Activated T-cell treated with anti-CD3 and anti-CD28 coated beads, Interleukin-2, amount 50 U/mL, for 24 hours (primary cell): ENCODE measurements around the gene JPH3.
A peak's percentile ranks its signal among the peaks of the same experiment; 100 is the strongest.

Experiments
- DNase-seq: peaks from one replicate; pipeline ENCODE4 v3.0.0-alpha.2; 2020
- H3K27ac Mint-ChIP-seq: 2 replicates; pipeline ENCODE4 v1.8.0; 2020; ENCODE audit warnings: mild to moderate bottlenecking, mixed read lengths
- H3K27me3 Mint-ChIP-seq: 2 replicates; pipeline ENCODE4 v1.8.0; 2020; ENCODE audit warnings: mixed read lengths
- H3K36me3 Mint-ChIP-seq: 2 replicates; pipeline ENCODE4 v1.8.0; 2020; ENCODE audit warnings: low read depth, mixed read lengths
- H3K4me1 Mint-ChIP-seq: 2 replicates; pipeline ENCODE4 v1.8.0; 2020; ENCODE audit warnings: low read depth, mixed read lengths
- H3K4me3 Mint-ChIP-seq: 2 replicates; pipeline ENCODE4 v1.8.0; 2020; ENCODE audit warnings: mild to moderate bottlenecking, moderate library complexity, mixed read lengths
- H3K9me3 Mint-ChIP-seq: 2 replicates; pipeline ENCODE4 v1.8.0; 2020; ENCODE audit warnings: mixed read lengths

Gene JPH3

DNA sequence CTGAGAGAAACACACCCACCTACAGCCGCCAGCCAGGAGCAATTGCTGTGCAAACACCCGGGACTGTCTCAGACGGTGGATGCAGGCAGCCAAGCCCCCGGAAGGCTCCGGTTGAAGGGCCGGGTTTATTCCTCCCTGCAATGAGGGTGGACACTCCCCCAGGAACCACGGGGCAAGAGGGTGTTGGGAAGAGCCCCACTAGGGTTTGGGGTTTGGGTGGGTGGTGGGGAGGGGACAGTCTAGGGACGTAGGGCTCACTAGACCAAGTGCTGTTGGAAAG lies 19.2 kb downstream of the JPH3 start:
- no peaks in the 10 kb centered on the region for H3K36me3 Mint-ChIP-seq
- H3K9me3 Mint-ChIP-seq, result no peaks in the 10 kb centered on the region
- no peaks in the 10 kb centered on the region for H3K4me1 Mint-ChIP-seq
- H3K27me3 Mint-ChIP-seq, result peaks cover 23% of the 10 kb centered on the region
- no peak for DNase-seq
- no peak overlapping the region for H3K4me3 Mint-ChIP-seq
- H3K27ac Mint-ChIP-seq, result no peak overlapping the region

DNA sequence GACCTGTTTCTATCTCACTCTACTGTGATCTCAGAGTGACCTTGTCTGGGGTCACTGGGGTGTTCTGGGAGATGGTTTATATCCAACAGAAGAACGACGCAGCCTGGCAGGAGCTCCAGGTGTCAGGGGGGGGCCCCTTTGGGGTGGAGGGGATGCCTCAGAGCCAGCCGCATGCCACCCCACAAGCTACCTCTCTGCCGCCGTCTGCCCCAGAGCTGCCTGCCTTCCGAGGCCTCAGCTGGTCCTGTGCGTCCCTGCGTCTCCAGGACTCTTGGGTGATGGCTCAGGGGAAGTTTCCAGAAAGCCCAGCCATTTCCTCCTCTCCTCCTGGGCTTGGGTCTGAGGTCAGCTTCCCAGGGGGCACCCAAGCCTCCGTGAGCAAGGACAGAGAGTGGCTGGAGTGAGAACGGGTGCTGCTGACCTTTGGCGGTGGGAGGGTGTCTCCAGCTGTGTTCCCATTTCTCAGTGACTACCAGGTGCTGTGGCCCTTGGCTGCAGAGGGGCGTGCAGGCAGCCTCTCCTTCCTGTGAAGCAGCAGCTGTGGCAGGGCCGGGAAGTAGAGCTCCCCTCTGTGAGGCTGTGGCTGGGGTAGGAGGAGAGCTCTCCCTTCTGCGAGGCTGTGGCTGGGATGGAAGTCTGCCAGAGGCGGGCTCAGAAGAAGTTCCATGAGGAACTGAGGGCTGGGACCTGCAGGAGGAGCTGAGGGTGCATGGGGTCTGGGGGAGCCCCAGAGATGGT lies 19.8 kb downstream of the JPH3 start:
- Mint-ChIP-seq H3K27ac (no peak overlapping the region), H3K27me3 (peaks cover 18% of the 10 kb centered on the region), H3K4me1 (no peaks in the 10 kb centered on the region), H3K4me3 (no peak overlapping the region), H3K9me3 (no peaks in the 10 kb centered on the region), H3K36me3 (no peaks in the 10 kb centered on the region)
- DNase-seq, result no peak

DNA sequence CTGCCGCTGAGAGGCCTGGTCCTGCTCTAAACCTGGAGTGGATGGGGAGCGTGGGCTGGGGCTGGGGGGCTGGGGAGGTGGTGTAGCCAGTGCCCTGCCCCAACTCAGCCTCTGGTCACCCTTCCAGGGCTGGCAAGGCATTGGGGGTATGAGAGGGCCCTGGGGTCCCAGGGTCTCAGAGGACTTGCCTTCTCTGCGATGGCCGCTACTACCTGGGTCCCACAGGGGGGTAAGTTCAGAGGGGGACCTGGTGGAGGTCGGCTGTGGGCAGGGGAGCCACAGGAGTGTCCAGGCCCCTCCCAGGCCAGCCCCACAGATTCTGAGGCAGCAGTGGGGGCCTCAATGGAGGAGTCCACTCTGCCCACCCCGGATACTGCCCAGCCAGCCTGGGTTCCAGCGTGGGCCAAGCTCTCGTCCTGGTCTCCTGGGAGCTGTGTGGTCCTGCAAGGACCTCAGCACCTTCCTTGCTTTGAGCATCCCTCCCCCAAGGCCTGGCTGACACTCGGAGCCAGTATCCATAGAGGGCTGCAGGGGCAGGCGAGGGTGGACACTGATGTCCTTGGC lies 20.5 kb downstream of the JPH3 start:
- Mint-ChIP-seq H3K9me3 (no peaks in the 10 kb centered on the region), H3K4me3 (no peak overlapping the region), H3K27ac (no peak overlapping the region), H3K4me1 (no peaks in the 10 kb centered on the region), H3K36me3 (no peaks in the 10 kb centered on the region), H3K27me3 (peaks cover 13% of the 10 kb centered on the region)
- DNase-seq, result no peak

GRCh38 chr16:87625241-87625797 lies 23.0 kb downstream of the JPH3 start:
- Mint-ChIP-seq H3K4me3 (no peak overlapping the region), H3K27me3 (peaks cover 10% of the 10 kb centered on the region), H3K27ac (no peak overlapping the region), H3K4me1 (no peaks in the 10 kb centered on the region), H3K9me3 (no peaks in the 10 kb centered on the region), H3K36me3 (no peaks in the 10 kb centered on the region)
- no peak for DNase-seq

GRCh38 chr16:87626401-87626800 lies 24.1 kb downstream of the JPH3 start:
- Mint-ChIP-seq H3K27me3 (peaks cover 8% of the 10 kb centered on the region), H3K4me3 (no peak overlapping the region), H3K27ac (no peak overlapping the region), H3K36me3 (no peaks in the 10 kb centered on the region), H3K9me3 (peaks cover 4% of the 10 kb centered on the region), H3K4me1 (no peaks in the 10 kb centered on the region)
- DNase-seq, result no peak

DNA sequence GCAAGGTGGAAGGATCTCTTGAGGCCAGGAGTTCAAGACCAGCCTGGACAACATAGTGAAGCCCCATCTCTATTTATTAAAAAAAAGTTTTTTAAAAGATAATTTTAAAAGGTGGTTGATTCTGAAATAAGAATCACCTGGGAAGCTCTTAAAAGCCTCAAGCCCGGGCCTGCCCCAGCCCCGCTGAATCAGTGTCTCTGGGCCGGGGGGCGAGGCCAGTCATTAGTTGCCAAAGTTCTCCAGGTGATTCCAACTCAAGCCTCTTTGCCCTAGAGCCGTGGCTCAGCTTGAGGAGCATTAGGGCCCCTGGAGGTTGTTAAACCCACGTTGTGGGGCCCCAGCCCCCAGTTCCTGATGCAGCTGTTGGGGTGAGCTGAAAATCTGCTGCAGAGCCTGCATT lies 24.6 kb downstream of the JPH3 start:
- no peak overlapping the region for H3K27ac Mint-ChIP-seq
- no peaks in the 10 kb centered on the region for H3K36me3 Mint-ChIP-seq

DNA sequence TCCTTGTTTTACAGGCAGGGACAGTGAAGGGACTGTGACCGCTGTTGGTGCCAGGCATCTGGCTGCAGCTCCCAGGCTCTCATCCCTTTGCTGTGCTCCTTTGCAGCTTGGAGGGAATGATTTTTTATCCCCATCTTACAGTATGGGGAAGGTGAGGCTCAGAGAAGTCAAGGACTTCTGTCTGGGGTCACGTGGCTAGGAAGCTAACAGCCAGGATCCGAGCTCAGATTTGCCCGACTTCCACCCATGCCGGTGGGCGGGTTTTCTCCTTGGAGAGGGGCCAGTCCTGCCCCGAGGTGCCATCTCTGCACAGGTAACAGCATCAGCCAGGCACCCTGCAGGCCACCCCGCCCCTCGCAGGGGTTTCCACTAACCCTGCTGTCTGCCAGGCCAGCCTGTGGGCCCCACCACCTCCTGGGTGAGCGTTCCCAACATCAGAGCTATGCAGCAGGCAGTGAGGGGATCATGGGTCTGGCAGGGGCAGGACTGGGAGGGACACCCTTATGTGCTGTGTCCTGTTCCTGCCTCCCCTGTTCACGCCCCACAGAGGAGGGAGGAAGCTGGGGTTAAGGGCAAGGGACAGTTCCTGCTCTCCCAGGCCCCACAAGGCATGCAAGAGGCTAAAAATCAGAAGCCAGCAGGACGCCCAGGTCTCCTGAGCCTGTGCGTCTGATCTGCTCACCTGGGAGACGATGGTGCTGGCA lies 25.4 kb downstream of the JPH3 start:
- DNase-seq, result no peak
- Mint-ChIP-seq H3K9me3 (peaks cover 4% of the 10 kb centered on the region), H3K4me3 (no peak overlapping the region), H3K4me1 (no peaks in the 10 kb centered on the region), H3K27me3 (peaks cover 8% of the 10 kb centered on the region), H3K27ac (no peak overlapping the region), H3K36me3 (no peaks in the 10 kb centered on the region)

More for the DNA sequence above, 24.6 kb downstream of the JPH3 start:
- no peak for DNase-seq
- Mint-ChIP-seq H3K4me1 (no peaks in the 10 kb centered on the region), H3K4me3 (no peak overlapping the region), H3K27me3 (peaks cover 8% of the 10 kb centered on the region), H3K9me3 (peaks cover 4% of the 10 kb centered on the region)

DNA sequence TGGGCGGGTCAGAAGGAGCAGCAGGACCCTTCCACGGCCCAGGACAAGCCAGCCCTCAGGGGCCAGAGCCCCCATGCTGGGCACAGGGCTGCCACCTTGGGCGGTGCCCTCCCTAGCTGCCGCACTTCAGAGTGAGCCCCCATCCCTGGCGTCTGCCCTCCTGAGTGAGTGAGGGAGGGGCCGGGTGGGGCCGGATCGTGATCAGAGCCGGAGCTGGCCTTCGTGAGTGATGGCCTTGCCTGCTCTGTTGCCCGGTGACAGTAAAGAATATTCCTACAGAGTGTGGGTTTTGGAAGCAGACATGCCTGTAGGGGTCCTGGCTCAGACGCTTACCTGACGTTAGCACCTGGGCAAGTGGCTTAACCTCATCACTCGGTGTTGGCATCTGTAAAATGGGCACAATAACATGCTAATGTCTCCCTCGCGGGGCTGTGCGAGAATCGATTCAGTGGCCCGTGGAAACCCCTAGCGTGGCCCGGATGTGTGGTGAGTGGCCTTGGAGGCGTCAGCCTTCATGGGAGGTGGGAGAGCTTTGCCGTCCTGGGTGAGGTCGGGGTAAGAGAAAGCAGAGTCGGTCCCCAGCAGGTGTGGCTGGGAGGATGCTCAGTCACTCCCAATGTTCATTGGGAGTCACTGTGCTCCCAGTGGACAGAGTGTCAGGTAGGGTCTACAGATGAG lies 26.1 kb downstream of the JPH3 start:
- H3K36me3 Mint-ChIP-seq, result no peaks in the 10 kb centered on the region
- no peak for DNase-seq
- peaks cover 8% of the 10 kb centered on the region for H3K27me3 Mint-ChIP-seq
- H3K9me3 Mint-ChIP-seq, result peaks cover 4% of the 10 kb centered on the region
- H3K27ac Mint-ChIP-seq, result no peak overlapping the region
- H3K4me1 Mint-ChIP-seq, result no peaks in the 10 kb centered on the region
- H3K4me3 Mint-ChIP-seq, result no peak overlapping the region

DNA sequence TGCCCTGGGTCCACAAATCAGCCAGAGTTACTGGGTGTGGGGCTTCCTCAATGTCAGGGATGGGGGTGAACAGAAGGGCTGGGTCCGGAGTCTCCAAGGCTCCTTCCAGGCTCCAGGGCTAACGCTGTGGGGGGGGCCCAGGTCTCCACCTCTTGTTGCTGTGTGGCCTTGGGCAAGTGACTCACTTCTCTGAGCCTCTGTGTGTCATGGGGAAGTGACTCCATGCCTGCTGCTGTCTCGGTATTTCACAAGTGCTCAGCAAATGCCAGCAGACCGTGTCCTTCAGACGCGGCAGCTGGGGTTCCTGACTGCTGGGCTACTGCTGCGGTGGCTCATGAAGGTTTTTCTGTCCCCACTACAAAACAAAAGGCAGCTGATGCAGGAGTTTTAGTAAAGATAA lies 26.6 kb downstream of the JPH3 start:
- H3K36me3 Mint-ChIP-seq, result no peaks in the 10 kb centered on the region
- DNase-seq, result no peak
- no peak overlapping the region for H3K4me3 Mint-ChIP-seq
- H3K9me3 Mint-ChIP-seq, result peaks cover 4% of the 10 kb centered on the region
- H3K27me3 Mint-ChIP-seq, result peaks cover 8% of the 10 kb centered on the region
- H3K4me1 Mint-ChIP-seq, result no peaks in the 10 kb centered on the region
- no peak overlapping the region for H3K27ac Mint-ChIP-seq

- Mint-ChIP-seq H3K27me3 (peaks cover 8% of the 10 kb centered on the region), H3K4me3 (no peak overlapping the region), H3K27ac (no peak overlapping the region), H3K9me3 (peaks cover 4% of the 10 kb centered on the region), H3K4me1 (peaks cover 13% of the 10 kb centered on the region), H3K36me3 (no peaks in the 10 kb centered on the region)
- DNase-seq, result no peak
Observed at GRCh38 chr16:87631067-87631466, 28.8 kb downstream of the JPH3 start.

GRCh38 chr16:87634411-87634810 lies 32.1 kb downstream of the JPH3 start:
- no peak overlapping the region for H3K27ac Mint-ChIP-seq

DNA sequence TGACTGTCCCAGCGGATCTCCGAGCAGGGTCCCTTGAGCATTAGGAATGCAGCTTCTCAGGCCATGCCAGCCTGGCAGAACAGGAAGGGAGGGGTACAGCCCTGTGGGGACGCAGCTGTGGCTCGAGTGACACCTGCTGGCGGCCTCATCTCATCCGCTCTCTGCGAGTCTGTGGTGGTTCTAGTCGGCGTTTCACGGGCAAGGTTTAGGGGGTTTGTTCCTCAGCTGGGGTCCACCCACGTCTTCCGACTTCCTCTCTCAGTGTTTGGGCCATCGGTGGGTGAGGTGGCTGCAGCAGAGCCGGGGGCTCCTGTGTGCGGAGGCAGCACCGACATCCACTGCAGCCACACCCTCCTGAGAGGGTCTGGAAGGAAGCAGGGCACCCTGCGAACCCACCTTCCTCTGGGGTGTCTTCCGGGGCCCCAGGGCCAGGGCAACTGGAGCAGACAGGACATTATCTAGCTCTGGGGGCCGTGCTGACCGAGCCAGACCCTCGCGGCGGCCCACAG lies 33.3 kb downstream of the JPH3 start:
- DNase-seq, result peak; percentile 84
- Mint-ChIP-seq H3K4me1 (peaks cover 17% of the 10 kb centered on the region), H3K4me3 (peak overlapping the region; percentile 73), H3K27me3 (no peaks in the 10 kb centered on the region), H3K27ac (peak overlapping the region; percentile 66), H3K36me3 (no peaks in the 10 kb centered on the region), H3K9me3 (peaks cover 4% of the 10 kb centered on the region)

More at GRCh38 chr16:87634411-87634810, 32.1 kb downstream of the JPH3 start:
- Mint-ChIP-seq H3K4me1 (peaks cover 17% of the 10 kb centered on the region), H3K27me3 (peaks cover 3% of the 10 kb centered on the region), H3K9me3 (peaks cover 4% of the 10 kb centered on the region), H3K4me3 (no peak overlapping the region), H3K36me3 (no peaks in the 10 kb centered on the region)
- DNase-seq, result no peak

DNA sequence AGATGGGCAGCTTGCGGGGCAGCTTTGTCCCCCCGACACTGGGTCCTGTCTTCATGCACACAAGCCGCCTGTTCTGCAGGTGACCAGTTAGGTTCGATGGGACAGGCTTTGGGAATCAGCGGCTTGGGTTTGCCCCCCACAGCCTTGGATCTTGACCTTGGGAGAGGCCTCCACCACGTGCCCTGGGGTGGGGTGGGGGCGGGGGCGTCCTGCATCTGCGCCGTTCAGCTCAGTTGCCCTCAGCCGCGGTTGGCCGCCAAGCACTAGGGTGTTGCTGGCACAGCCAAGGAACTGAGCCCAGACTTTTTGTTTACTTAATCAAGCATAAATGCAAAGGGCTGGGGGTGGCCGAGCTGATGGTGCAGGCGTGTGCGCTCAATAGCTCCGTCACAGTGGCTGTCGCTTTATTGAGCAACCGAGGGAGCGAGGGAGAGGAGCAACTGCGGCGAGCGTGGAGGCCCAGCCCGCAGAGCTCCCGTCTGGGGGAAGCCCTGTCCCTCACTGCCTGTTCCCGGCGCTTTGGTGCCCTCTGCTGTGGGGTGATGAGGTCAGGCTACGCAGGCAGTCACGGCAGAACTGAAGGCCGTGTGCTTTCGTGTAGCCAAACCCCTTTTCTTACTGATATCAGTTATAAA lies 33.9 kb downstream of the JPH3 start:
- Mint-ChIP-seq H3K9me3 (no peaks in the 10 kb centered on the region), H3K4me1 (peaks cover 17% of the 10 kb centered on the region), H3K27me3 (no peaks in the 10 kb centered on the region), H3K36me3 (no peaks in the 10 kb centered on the region), H3K4me3 (peak overlapping the region; percentile 73), H3K27ac (no peak overlapping the region)
- DNase-seq, result peak; percentile 88

- DNase-seq, result no peak
- H3K9me3 Mint-ChIP-seq, result no peaks in the 10 kb centered on the region
- no peaks in the 10 kb centered on the region for H3K36me3 Mint-ChIP-seq
- no peak overlapping the region for H3K4me3 Mint-ChIP-seq
- H3K4me1 Mint-ChIP-seq, result peaks cover 17% of the 10 kb centered on the region
- no peaks in the 10 kb centered on the region for H3K27me3 Mint-ChIP-seq
- H3K27ac Mint-ChIP-seq, result no peak overlapping the region
Observed at GRCh38 chr16:87636741-87637140, 34.4 kb downstream of the JPH3 start.
